Mucosa of rectum (tissue), 2 donors: ENCODE measurements around the gene SCGN.

Experiments used
- H3K27ac ChIP-seq, 2 donors: one replicate each; pipeline ENCODE4 v1.7.0; 2013; ENCODE audit warnings: inconsistent platforms in 2 of 2, low read depth in 2 of 2, low read length in 2 of 2
- H3K27me3 ChIP-seq, 2 donors: one replicate each; pipeline ENCODE4 v1.7.0; 2013; ENCODE audit warnings: low read length in 2 of 2; ENCODE audit not compliant: control insufficient read depth in 2 of 2, insufficient read depth in 2 of 2
- H3K36me3 ChIP-seq, 2 donors: one replicate each; pipeline ENCODE4 v1.7.0; 2013; ENCODE audit warnings: low read length in 2 of 2; ENCODE audit not compliant: control insufficient read depth in 2 of 2, insufficient read depth in 2 of 2
- H3K4me1 ChIP-seq, 2 donors: one replicate each; pipeline ENCODE4 v1.7.0; 2013; ENCODE audit warnings: low read length in 2 of 2, mild to moderate bottlenecking in 1 of 2; ENCODE audit not compliant: control insufficient read depth in 2 of 2, insufficient read depth in 2 of 2
- H3K4me3 ChIP-seq, 2 donors: one replicate each; pipeline ENCODE4 v1.7.0; 2013; ENCODE audit warnings: low read length in 2 of 2
- H3K9ac ChIP-seq, 2 donors: one replicate each; pipeline ENCODE4 v1.7.0; 2013; ENCODE audit warnings: low read length in 2 of 2, low read depth in 1 of 2, mild to moderate bottlenecking in 1 of 2
- H3K9me3 ChIP-seq, 2 donors: one replicate each; pipeline ENCODE4 v1.7.0; 2013; ENCODE audit warnings: low read length in 2 of 2; ENCODE audit not compliant: control insufficient read depth in 2 of 2
- donor health status: healthy.
- donor health status: Normal muscosa, but diverticular disease.

Gene SCGN

DNA sequence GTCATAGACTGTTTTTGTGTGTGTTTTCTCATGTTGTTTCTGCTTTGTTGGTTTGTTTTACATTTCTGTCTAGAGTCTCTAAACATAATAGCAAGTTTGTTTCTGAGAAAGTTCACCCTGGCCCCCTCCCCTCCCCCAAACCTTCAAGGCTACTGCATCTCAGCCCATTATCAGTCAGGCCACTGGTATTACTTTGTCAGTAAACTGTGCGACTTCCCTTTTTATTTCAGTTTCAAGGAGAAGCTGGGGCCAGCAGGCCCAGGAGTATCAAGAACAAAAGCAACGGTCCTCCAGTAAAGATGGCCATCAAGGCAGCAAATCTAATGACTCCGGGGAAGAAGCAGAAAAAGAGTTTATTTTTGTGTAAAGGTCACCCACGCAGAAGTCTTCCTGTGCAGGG lies 32.8 kb upstream of the SCGN start:
- Histone ChIP-seq H3K4me3 (no peak overlapping the region), H3K9ac (no peak overlapping the region), H3K27me3 (no peaks in the 10 kb centered on the region), H3K4me1 (peaks cover 0 to under 1% of the 10 kb centered on the region in 2 donors), H3K36me3 (peaks cover 0 to 2% of the 10 kb centered on the region in 2 donors), H3K9me3 (no peaks in the 10 kb centered on the region), H3K27ac (no peak overlapping the region)

- Histone ChIP-seq H3K9me3 (no peaks in the 10 kb centered on the region), H3K4me3 (no peak overlapping the region), H3K4me1 (no peaks in the 10 kb centered on the region), H3K27ac (no peak overlapping the region), H3K27me3 (no peaks in the 10 kb centered on the region), H3K36me3 (peaks cover 0 to 2% of the 10 kb centered on the region in 2 donors), H3K9ac (no peak overlapping the region)
These were observed 31.6 kb upstream of the SCGN start for GRCh38 chr6:25620391-25620790.

GRCh38 chr6:25623065-25623464 lies 28.9 kb upstream of the SCGN start:
- Histone ChIP-seq H3K4me3 (no peak overlapping the region), H3K27me3 (no peaks in the 10 kb centered on the region), H3K4me1 (no peaks in the 10 kb centered on the region), H3K27ac (no peak overlapping the region), H3K9me3 (no peaks in the 10 kb centered on the region), H3K36me3 (peaks cover 0 to 2% of the 10 kb centered on the region in 2 donors), H3K9ac (no peak overlapping the region)

DNA sequence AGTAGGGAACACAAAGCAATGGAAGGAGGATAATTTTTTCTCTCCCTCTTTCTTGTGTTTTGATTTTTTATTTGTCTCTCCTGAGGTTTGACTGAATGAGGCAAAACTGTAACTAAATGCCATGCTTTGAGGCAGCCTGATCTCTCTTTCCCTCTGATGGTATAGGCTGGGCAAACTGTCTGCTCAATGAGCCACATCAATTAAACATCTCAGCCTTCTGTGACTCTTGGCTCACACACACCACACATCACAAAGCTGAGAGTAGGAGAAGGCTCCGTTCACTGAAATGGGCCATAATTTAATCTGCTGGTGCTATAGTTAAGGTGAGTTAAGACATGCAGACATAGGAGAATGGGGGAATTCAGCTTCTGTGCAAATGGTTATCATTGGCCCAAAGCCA lies 28.1 kb upstream of the SCGN start:
- Histone ChIP-seq H3K27me3 (no peaks in the 10 kb centered on the region), H3K4me3 (no peak overlapping the region), H3K9me3 (no peaks in the 10 kb centered on the region), H3K36me3 (peaks cover 0 to 2% of the 10 kb centered on the region in 2 donors), H3K27ac (no peak overlapping the region), H3K4me1 (no peaks in the 10 kb centered on the region), H3K9ac (no peak overlapping the region)

GRCh38 chr6:25627001-25627400 lies 25.0 kb upstream of the SCGN start:
- Histone ChIP-seq H3K27me3 (peaks cover 0 to 8% of the 10 kb centered on the region in 2 donors), H3K4me3 (no peak overlapping the region), H3K27ac (no peak overlapping the region), H3K4me1 (no peaks in the 10 kb centered on the region), H3K36me3 (no peaks in the 10 kb centered on the region), H3K9ac (no peak overlapping the region), H3K9me3 (no peaks in the 10 kb centered on the region)

GRCh38 chr6:25628471-25629197 lies 23.4 kb upstream of the SCGN start:
- Histone ChIP-seq H3K4me1 (no peaks in the 10 kb centered on the region), H3K4me3 (no peak overlapping the region), H3K27me3 (peaks cover 0 to 8% of the 10 kb centered on the region in 2 donors), H3K27ac (no peak overlapping the region), H3K36me3 (no peaks in the 10 kb centered on the region), H3K9me3 (no peaks in the 10 kb centered on the region), H3K9ac (no peak overlapping the region)

DNA sequence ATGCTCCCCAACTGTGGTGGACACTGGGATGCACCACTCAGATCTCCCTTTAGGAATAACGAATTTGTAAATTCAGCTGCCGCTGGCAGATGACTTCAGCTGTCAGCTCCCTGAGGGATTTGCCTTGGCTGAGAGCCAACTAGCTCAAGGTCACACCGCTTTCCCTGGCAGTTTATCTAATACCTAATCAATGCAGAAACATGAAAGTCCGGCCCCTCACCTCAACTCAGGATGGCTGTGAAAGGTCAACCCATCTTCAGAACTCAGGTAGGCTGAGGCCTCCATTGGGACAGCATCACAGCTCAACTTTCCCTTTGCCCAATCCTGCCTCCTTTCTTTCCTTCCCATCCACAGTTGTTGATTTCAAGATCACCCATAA lies 22.8 kb upstream of the SCGN start:
- Histone ChIP-seq H3K9me3 (no peaks in the 10 kb centered on the region), H3K9ac (no peak overlapping the region), H3K27ac (no peak overlapping the region), H3K4me3 (no peak overlapping the region), H3K27me3 (peaks cover 0 to 8% of the 10 kb centered on the region in 2 donors), H3K4me1 (no peaks in the 10 kb centered on the region), H3K36me3 (no peaks in the 10 kb centered on the region)

DNA sequence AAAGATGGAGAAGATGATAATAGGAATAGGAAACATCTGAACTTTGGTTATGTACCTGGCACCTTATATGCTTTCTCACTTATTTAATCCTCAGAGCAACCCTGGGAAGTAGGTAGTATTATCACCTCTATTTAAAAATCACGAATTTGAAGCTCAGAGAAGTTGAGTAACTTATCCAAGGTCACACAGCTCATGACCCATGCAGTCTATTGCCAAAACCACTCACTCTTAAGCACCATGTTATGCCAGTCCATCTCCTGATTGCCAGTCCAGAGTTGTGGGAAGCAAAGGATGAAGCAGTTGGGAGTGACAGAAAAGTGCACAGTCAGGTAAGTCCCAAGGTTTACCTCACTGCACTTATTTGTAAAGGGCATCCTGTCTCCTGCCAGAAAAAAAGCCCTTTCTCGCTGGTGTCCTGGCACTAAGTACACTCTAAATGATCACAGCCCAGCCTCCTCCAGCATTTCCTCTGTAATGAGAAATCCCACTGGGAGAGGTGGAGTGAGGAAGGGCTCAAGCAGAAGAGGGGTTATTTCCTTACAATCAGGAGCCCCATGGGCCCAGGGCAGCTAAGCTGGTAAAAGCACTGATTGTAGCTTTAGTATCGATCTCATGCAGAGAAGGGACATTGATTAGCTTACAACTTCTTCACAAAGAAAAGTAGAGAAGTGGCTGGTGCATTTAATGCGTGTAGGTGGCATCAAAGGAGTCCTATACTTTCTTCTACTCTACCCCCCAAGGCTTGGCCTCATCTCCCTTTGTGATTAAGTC lies 21.3 kb upstream of the SCGN start:
- Histone ChIP-seq H3K9me3 (no peaks in the 10 kb centered on the region), H3K27me3 (peaks cover 0 to 8% of the 10 kb centered on the region in 2 donors), H3K36me3 (no peaks in the 10 kb centered on the region), H3K9ac (no peak overlapping the region), H3K4me3 (no peak overlapping the region), H3K27ac (no peak overlapping the region), H3K4me1 (peaks cover 0 to 4% of the 10 kb centered on the region in 2 donors)

GRCh38 chr6:25635886-25636317 lies 16.1 kb upstream of the SCGN start:
- H3K27ac ChIP-seq: no peak overlapping the region
- no peaks in the 10 kb centered on the region for H3K9me3 ChIP-seq
- H3K27me3 ChIP-seq: peaks cover 0 to 4% of the 10 kb centered on the region in 2 donors
- peaks cover 0 to 5% of the 10 kb centered on the region in 2 donors for H3K4me1 ChIP-seq
- no peak overlapping the region for H3K9ac ChIP-seq
- H3K4me3 ChIP-seq: no peak overlapping the region
- H3K36me3 ChIP-seq: no peaks in the 10 kb centered on the region

DNA sequence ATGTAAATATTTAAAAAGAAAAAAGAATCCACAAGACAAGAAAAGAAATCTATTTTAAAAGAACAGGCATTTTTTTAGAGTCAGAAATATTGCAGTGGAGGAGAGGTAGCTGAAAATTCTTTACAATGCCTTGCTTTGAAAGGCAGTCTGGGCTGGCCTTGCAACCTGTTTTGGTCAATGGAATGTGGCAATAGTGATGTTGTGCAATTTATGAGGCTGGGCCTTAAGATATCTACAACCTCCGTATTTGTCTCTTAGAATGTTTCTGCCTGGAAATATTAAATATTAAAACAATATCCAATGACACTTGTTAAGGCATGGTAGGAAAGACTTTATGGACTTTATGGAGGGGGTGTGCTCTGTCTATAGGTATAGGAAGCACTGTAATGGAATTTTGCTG lies 14.8 kb upstream of the SCGN start:
- Histone ChIP-seq H3K9ac (no peak overlapping the region), H3K27ac (no peak overlapping the region), H3K27me3 (no peaks in the 10 kb centered on the region), H3K9me3 (no peaks in the 10 kb centered on the region), H3K36me3 (no peaks in the 10 kb centered on the region), H3K4me1 (peaks cover 0 to 5% of the 10 kb centered on the region in 2 donors), H3K4me3 (no peak overlapping the region)
